HG02885 (cell line): ENCODE results near the gene ECM1.

ENCODE experiments used
- ATAC-seq: cut with Tn5 transposase; IDR thresholded peaks from one replicate; pipeline ENCODE4 v1.9.1; 2021; ENCODE audit warnings: mild to moderate bottlenecking; ENCODE audit not compliant: unreplicated experiment, poor library complexity

ECM1 gene

GRCh38 chr1:150511985-150512660, 4.2 kb downstream of the ECM1 start:
- no peak for ATAC-seq

- ATAC-seq: no peak
These were observed 4.9 kb downstream of the ECM1 start for GRCh38 chr1:150512846-150513245.

- no peak for ATAC-seq
These were observed 5.5 kb downstream of the ECM1 start for GRCh38 chr1:150513351-150513791.

GRCh38 chr1:150514260-150514659, 6.4 kb downstream of the ECM1 start:
- no peak for ATAC-seq

GRCh38 chr1:150514913-150515327, 7.0 kb downstream of the ECM1 start:
- no peak for ATAC-seq

- peak; percentile 98 for ATAC-seq
These were observed 7.6 kb downstream of the ECM1 start, which contains the start of gene FALEC for GRCh38 chr1:150515328-150516049. FALEC (plus strand) TSS chr1:150515752.

GRCh38 chr1:150516050-150516591, 8.2 kb downstream of the ECM1 start:
- no peak for ATAC-seq

- ATAC-seq: no peak
These were observed 8.7 kb downstream of the ECM1 start for GRCh38 chr1:150516616-150517015.

GRCh38 chr1:150521196-150521968, 13.5 kb downstream of the ECM1 start:
- no peak for ATAC-seq

- no peak for ATAC-seq
These were observed 17.4 kb downstream of the ECM1 start for GRCh38 chr1:150525348-150525747.

GRCh38 chr1:150528196-150528595, 20.3 kb downstream of the ECM1 start:
- no peak for ATAC-seq

- no peak for ATAC-seq
These were observed 21.1 kb downstream of the ECM1 start for GRCh38 chr1:150529017-150529416.

GRCh38 chr1:150530491-150531159, 22.7 kb downstream of the ECM1 start:
- no peak for ATAC-seq

GRCh38 chr1:150532860-150533259, 25.0 kb downstream of the ECM1 start:
- no peak for ATAC-seq

GRCh38 chr1:150534002-150534401, 26.1 kb downstream of the ECM1 start:
- no peak for ATAC-seq

- ATAC-seq: no peak
These were observed 27.8 kb downstream of the ECM1 start for GRCh38 chr1:150535511-150536287.

GRCh38 chr1:150536836-150537731, 29.2 kb downstream of the ECM1 start:
- ATAC-seq: no peak
